ENCODE results near the gene REELD1.

DNA sequence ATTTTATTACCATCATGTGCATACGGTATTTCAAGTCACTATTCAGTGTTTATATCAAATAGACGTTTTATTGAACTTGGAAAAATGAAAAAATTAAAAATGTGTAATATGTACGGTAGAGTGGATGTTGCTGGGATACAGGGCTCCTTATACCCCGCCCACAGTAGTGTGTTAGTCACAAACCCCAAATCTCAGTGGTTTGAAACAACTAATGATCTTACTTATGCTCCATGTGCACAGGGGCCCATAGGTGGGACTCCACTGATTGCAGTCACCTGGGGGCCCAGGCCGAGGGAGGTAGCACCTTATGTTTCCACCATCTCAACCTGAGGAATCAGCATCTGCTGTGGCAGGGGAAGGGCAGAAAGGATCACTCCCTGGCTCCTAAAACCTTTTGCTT is 20.7 kb upstream of the REELD1 start:
- TF ChIP-seq EP300 (IDR thresholded peaks at IDR 0.05), result no peak
- TF ChIP-seq, protein P1, sequence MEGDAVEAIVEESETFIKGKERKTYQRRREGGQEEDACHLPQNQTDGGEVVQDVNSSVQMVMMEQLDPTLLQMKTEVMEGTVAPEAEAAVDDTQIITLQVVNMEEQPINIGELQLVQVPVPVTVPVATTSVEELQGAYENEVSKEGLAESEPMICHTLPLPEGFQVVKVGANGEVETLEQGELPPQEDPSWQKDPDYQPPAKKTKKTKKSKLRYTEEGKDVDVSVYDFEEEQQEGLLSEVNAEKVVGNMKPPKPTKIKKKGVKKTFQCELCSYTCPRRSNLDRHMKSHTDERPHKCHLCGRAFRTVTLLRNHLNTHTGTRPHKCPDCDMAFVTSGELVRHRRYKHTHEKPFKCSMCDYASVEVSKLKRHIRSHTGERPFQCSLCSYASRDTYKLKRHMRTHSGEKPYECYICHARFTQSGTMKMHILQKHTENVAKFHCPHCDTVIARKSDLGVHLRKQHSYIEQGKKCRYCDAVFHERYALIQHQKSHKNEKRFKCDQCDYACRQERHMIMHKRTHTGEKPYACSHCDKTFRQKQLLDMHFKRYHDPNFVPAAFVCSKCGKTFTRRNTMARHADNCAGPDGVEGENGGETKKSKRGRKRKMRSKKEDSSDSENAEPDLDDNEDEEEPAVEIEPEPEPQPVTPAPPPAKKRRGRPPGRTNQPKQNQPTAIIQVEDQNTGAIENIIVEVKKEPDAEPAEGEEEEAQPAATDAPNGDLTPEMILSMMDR (IDR thresholded peaks at IDR 0.05), result no peak

All from stomach (tissue), 4 donors.